HepG2 (cell line): ENCODE measurements around the gene LAMC1. TPM values are rescaled to one million over a fixed set of nuclear protein-coding genes. Genes with fewer than 3 reads are reported as not detected.
A peak's percentile ranks its signal among the peaks of the same experiment; 100 is the strongest.

Experiments used
- CEBPG ChIP-seq: IDR thresholded peaks from 2 replicates; pipeline ENCODE4 v1.6.1; 2016
- HCFC1 ChIP-seq: fragments of 150-350 bp; IDR thresholded peaks from 2 replicates; pipeline ENCODE4 v1.6.1; 2014; ENCODE audit warnings: low read depth, low read length
- HNRNPL ChIP-seq: fragments of 200-400 bp; formaldehyde crosslinking; IDR thresholded peaks from 2 replicates; pipeline ENCODE4 v1.6.1; 2017; ENCODE audit warnings: mild to moderate bottlenecking, low read depth, low read length
- KDM1A ChIP-seq: IDR thresholded peaks from 2 replicates; pipeline ENCODE4 v1.6.1; 2016; ENCODE audit warnings: missing compliant biosample characterization
- MXI1 ChIP-seq: IDR thresholded peaks from 3 replicates; pipeline ENCODE4 v1.6.1; 2012; ENCODE audit warnings: low read depth, low read length, inconsistent platforms, borderline replicate concordance
- PATZ1 ChIP-seq: sonication (generic); formaldehyde crosslinking; IDR thresholded peaks from 2 replicates; pipeline ENCODE4 v1.4.0; 2020; ENCODE audit warnings: missing genetic modification reagents
- POGZ ChIP-seq: sonication (generic); formaldehyde crosslinking; IDR thresholded peaks from 2 replicates; pipeline ENCODE4 v1.4.0; 2020; ENCODE audit warnings: mild to moderate bottlenecking, missing genetic modification reagents
- POLR2AphosphoS2 ChIP-seq: IDR thresholded peaks from 2 replicates; pipeline ENCODE4 v1.6.1; 2011; ENCODE audit warnings: low read depth, low read length, improper control_type of control experiment
- PRDM15 ChIP-seq: sonication (generic); formaldehyde crosslinking; IDR thresholded peaks from 2 replicates; pipeline ENCODE4 v1.4.0; 2020; ENCODE audit warnings: missing genetic modification reagents
- PRPF4 ChIP-seq: fragments of 200-400 bp; formaldehyde crosslinking; IDR thresholded peaks from 2 replicates; pipeline ENCODE4 v1.6.1; 2016; ENCODE audit warnings: low read length, low read depth; ENCODE audit not compliant: poor library complexity, severe bottlenecking
- SSRP1 ChIP-seq: IDR thresholded peaks from 2 replicates; pipeline ENCODE4 v1.6.1; 2016; ENCODE audit warnings: control low read depth
- TOE1 ChIP-seq: sonication (generic); formaldehyde crosslinking; IDR thresholded peaks from 2 replicates; pipeline ENCODE4 v1.4.0; 2020; ENCODE audit warnings: mild to moderate bottlenecking, missing genetic modification reagents
- ZBTB44 ChIP-seq: sonication (generic); formaldehyde crosslinking; IDR thresholded peaks from 2 replicates; pipeline ENCODE4 v1.4.0; 2020; ENCODE audit warnings: missing genetic modification reagents
- ZMYM4 ChIP-seq: sonication (generic); formaldehyde crosslinking; IDR thresholded peaks from 2 replicates; pipeline ENCODE4 v1.8.1; 2023; ENCODE audit warnings: mild to moderate bottlenecking, missing genetic modification reagents
- ZNF3 ChIP-seq: IDR thresholded peaks from 2 replicates; pipeline ENCODE4 v1.7.0; 2017; ENCODE audit warnings: inconsistent platforms
- ZNF576 ChIP-seq: sonication (generic); formaldehyde crosslinking; IDR thresholded peaks from 2 replicates; pipeline ENCODE4 v1.4.0; 2020; ENCODE audit warnings: mild to moderate bottlenecking, missing genetic modification reagents
- ZNF788 ChIP-seq: sonication (generic); formaldehyde crosslinking; IDR thresholded peaks from 2 replicates; pipeline ENCODE4 v1.5.0; 2020; ENCODE audit warnings: mild to moderate bottlenecking, missing genetic modification reagents, borderline replicate concordance
- ZSCAN9 ChIP-seq: IDR thresholded peaks from 2 replicates; pipeline ENCODE4 v1.6.1; 2016; ENCODE audit warnings: borderline replicate concordance
- polyA plus RNA-seq, 8 experiments: library from polyadenylated mRNA; depleted of rRNA in 3 of 8; stranded (reverse) in 7 of 8; unstranded in 1 of 8; fragments of >200 nt; fragmentation: Illumina TruSeq in 4 of 8; extraction: Trizol in 4 of 8; gene quantifications; 2 replicates each; pipeline versions ENCODE4 v1.2.1 to v1.2.3, GENCODE V29; 2011 to 2016; ENCODE audit warnings: low read depth in 4 of 8, missing spikeins in 1 of 8, mixed read lengths in 1 of 8; ENCODE audit not compliant: insufficient read depth in 1 of 8
- total RNA-seq, 5 experiments: library from RNA; depleted of rRNA; stranded (reverse); fragments of >200 nt; fragmentation: Illumina TruSeq; extraction: Trizol; gene quantifications; 2 replicates each; pipeline ENCODE4 v1.2.3, GENCODE V29; 2016; ENCODE audit warnings: low read depth in 1 of 5
- TF ChIP-seq, protein P1 (sequence below): sonication (generic); formaldehyde crosslinking; IDR thresholded peaks from 2 replicates; pipeline ENCODE4 v1.5.1; 2020; ENCODE audit warnings: missing genetic modification reagents, mild to moderate bottlenecking, borderline replicate concordance
- TF ChIP-seq, protein P2 (sequence below): IDR thresholded peaks from 2 replicates; pipeline ENCODE4 v1.6.1; 2012; ENCODE audit warnings: inconsistent platforms

LAMC1 gene
- total and polyA plus RNA-seq, 2 of the 13 experiments (the other 11 are each of a cell fraction or from before 2014, with no cell fraction given), result 58.5 to 137 TPM

DNA sequence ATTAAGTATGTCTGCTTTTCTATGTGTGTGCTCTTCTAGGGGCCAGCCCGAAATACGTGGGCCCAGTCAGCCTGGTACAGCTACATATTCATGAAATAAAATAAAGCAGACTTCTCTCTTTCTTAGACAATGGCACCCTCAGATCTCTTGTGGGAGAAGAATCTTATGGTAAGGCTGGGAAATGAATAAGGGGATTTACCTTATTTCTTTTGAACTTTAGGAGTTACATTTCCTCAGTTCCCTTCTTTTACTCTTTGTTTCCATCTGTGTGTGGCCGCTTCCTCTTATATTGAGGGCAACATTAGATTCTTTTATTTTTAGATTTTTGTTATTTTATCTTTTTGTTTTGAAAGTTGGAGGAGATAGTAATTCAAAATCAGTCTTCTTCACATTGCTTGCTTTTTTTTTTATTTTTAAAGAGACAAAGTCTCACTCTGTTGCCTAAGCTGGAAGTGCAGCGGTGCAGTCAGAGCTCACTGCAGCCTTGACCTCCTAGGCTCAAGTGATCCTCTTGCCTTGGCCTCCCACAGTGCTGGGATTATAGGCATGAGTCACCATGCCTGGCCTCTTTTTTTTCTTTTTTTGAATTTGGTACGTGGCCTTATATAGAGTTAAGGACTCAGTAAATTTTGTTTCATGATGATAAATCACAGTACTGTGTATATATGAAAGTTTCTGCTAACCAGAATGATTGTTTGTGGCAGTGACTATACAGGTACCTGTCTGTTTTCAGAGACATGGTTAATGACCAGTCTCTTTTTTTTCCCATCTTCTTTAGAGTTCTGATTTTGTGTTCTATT lies 9.1 kb downstream of the LAMC1 start (continued):
- TF ChIP-seq, protein P1, sequence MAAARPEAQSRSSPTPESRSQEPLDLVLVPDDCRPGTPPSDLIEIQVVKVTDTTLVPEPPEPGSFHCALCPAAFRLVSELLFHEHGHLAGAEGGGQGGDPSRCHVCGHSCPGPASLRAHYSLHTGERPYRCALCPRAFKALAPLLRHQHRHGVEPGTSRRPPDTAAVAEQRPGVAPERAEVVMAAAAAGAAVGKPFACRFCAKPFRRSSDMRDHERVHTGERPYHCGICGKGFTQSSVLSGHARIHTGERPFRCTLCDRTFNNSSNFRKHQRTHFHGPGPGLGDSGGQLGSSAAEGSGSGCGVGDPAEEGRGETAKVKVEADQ (CRISPR knock-in tag), result no peak
- no peak for TF ChIP-seq PATZ1 (CRISPR knock-in tag)
- no peak for TF ChIP-seq HNRNPL
- no peak for TF ChIP-seq TOE1 (CRISPR knock-in tag)
- TF ChIP-seq SSRP1, result no peak
- TF ChIP-seq ZBTB44 (CRISPR knock-in tag), result no peak
- TF ChIP-seq PRDM15, result no peak
- TF ChIP-seq ZNF3 (CRISPR knock-in tag), result peak; percentile 70; the same call in 1 of the 2 replicates
- TF ChIP-seq POLR2AphosphoS2, result no peak
- no peak for TF ChIP-seq PRPF4
- no peak for TF ChIP-seq HCFC1
- TF ChIP-seq ZNF576, result no peak
- TF ChIP-seq ZMYM4, result peak; percentile 42
- no peak for TF ChIP-seq ZSCAN9 (CRISPR knock-in tag)
- TF ChIP-seq MXI1, result no peak
- peak; percentile 76 for TF ChIP-seq POGZ
- TF ChIP-seq ZNF788 (CRISPR knock-in tag), result no peak
- TF ChIP-seq, protein P2, sequence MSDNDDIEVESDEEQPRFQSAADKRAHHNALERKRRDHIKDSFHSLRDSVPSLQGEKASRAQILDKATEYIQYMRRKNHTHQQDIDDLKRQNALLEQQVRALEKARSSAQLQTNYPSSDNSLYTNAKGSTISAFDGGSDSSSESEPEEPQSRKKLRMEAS, result peak; percentile 39; the same call in 1 of the 2 replicates
- peak; percentile 50 for TF ChIP-seq CEBPG (CRISPR knock-in tag)
- TF ChIP-seq KDM1A, result peak; percentile 95
